HG03457 (cell line): Measurements from ENCODE around the gene UBR7.

Experiments used
- ATAC-seq: cut with Tn5 transposase; IDR thresholded peaks from one replicate; pipeline ENCODE4 v1.9.1; 2021; ENCODE audit warnings: moderate number of reproducible peaks; ENCODE audit not compliant: unreplicated experiment

UBR7 gene

GRCh38 chr14:93249128-93249831 lies 42.2 kb downstream of the UBR7 start:
- no peak for ATAC-seq

- ATAC-seq, result no peak
Measured at GRCh38 chr14:93262446-93262845, 55.4 kb downstream of the UBR7 start.

- ATAC-seq, result no peak
Measured at GRCh38 chr14:93263416-93263815, 56.4 kb downstream of the UBR7 start.

GRCh38 chr14:93266127-93266526 lies 59.1 kb downstream of the UBR7 start:
- ATAC-seq, result no peak

GRCh38 chr14:93267149-93267711 lies 60.2 kb downstream of the UBR7 start:
- ATAC-seq, result no peak

GRCh38 chr14:93268406-93268805 lies 61.4 kb downstream of the UBR7 start:
- no peak for ATAC-seq

GRCh38 chr14:93269341-93270068 lies 62.4 kb downstream of the UBR7 start:
- no peak for ATAC-seq

- ATAC-seq, result no peak
Measured at GRCh38 chr14:93271111-93271510, 64.1 kb downstream of the UBR7 start.

- no peak for ATAC-seq
Measured at GRCh38 chr14:93274055-93274806, 67.2 kb downstream of the UBR7 start.

GRCh38 chr14:93276031-93276716 lies 69.1 kb downstream of the UBR7 start:
- no peak for ATAC-seq
